ENCODE measurements around the gene TACO1.

DNA sequence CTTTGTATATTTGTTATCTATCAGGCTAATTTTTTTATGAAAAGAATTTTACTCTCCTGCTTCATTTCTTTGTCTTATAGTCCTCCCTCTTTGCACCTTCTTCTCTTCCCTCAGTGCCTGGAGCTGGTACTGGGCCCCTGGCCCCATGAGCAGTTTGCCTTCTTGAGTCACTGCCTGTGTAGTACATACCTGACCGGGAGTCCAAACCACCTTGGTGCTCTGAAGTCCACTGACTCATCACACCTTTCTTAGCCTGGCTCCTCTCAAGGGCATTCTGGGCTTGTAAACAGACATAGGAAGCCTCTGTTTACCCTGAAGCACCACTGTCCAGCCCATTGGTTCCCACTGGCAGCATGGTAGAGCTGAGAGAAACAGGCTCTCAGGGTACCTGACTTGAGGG is 11.0 kb upstream of the TACO1 start:
- TF ChIP-seq, protein P1, sequence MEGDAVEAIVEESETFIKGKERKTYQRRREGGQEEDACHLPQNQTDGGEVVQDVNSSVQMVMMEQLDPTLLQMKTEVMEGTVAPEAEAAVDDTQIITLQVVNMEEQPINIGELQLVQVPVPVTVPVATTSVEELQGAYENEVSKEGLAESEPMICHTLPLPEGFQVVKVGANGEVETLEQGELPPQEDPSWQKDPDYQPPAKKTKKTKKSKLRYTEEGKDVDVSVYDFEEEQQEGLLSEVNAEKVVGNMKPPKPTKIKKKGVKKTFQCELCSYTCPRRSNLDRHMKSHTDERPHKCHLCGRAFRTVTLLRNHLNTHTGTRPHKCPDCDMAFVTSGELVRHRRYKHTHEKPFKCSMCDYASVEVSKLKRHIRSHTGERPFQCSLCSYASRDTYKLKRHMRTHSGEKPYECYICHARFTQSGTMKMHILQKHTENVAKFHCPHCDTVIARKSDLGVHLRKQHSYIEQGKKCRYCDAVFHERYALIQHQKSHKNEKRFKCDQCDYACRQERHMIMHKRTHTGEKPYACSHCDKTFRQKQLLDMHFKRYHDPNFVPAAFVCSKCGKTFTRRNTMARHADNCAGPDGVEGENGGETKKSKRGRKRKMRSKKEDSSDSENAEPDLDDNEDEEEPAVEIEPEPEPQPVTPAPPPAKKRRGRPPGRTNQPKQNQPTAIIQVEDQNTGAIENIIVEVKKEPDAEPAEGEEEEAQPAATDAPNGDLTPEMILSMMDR (conservative IDR thresholded peaks at IDR 0.05; ENCODE audit: low read depth, low read length): no peak
- TF ChIP-seq EZH2 (IDR thresholded peaks at IDR 0.05; ENCODE audit: borderline replicate concordance, low read depth, low read length, poor library complexity, severe bottlenecking): no peak
